DLD1 (cell line): ENCODE data around the gene BCAS1.

Experiments used
- in situ Hi-C: cut with HindIII; loops from 2 replicates; pipeline ENCODE4 v1.10.0; 2017; ENCODE audit warnings: low sequenced_read_pairs

Gene BCAS1

DNA sequence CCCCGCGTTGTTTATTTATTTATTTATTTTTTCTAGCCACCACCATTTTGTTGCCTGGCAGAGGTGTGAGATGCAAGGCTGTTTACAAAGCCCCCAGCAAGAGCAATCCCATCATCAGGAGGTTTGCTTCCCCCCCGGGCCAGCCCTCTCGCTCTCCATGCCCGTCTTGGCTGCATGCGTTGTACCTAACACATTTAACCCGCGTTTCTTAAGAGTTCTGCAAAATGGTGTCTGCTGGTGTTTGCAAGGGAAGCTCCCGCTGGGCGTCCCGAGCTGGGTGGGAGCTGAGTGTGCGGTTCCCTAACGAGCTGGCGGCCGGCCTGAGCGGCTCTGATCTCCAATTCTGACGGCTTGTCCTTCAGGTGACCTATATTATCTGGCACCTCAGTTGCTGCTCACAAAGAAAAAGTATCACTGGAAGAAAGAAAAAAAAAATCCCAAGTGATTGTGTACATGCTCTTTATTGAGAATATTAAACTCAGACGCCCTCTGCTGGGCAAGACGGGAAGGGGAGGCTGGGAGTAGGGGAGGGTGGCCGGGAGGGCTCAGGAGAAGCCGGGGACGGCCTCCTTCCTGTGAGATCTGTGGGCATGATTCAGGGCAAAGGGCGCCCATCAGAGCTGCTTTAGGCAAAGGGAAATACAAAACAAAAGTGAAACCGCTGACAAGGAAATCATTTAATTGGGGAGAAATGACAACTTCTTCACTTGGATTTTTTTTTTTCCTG, 154.8 kb downstream of the BCAS1 start:
- in situ Hi-C loops: loop anchor here (25.0 kb wide), 1 partner anchor 303 kb away; no protein-coding TSS in a partner anchor

DNA sequence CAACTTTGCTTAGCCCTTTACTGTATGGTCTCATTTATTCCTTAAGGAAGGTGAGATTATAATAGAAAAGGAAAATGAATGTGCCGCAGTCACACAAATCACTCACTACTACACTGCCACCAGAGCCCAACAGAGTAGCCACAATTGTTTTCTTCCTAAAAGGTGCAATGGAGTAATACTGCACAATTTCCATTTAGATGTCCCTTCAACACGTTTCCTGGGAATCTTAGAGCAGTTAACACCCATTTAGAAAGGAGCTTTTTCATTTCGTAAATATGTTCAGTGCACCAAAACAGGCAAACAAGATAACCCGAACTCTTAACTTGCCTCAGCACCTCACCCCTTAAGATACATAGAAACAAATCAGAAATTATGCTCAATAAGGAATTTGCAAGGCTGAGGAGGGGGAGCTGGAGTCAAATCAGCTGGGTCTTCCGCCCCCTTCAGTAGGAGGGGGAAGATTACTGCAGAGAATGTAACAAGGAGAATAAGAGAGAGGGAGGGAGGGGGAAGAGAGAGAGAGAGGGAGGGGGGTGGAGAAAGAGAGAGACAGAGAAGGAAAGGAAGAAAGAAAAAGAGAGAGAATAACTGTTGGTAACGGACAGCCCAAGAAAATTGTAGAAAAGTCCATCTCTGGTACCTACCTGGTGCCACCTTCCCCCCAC, 155.5 kb downstream of the BCAS1 start:
- in situ Hi-C loops: loop anchor here (25.0 kb wide), 1 partner anchor 303 kb away; no protein-coding TSS in a partner anchor

DNA sequence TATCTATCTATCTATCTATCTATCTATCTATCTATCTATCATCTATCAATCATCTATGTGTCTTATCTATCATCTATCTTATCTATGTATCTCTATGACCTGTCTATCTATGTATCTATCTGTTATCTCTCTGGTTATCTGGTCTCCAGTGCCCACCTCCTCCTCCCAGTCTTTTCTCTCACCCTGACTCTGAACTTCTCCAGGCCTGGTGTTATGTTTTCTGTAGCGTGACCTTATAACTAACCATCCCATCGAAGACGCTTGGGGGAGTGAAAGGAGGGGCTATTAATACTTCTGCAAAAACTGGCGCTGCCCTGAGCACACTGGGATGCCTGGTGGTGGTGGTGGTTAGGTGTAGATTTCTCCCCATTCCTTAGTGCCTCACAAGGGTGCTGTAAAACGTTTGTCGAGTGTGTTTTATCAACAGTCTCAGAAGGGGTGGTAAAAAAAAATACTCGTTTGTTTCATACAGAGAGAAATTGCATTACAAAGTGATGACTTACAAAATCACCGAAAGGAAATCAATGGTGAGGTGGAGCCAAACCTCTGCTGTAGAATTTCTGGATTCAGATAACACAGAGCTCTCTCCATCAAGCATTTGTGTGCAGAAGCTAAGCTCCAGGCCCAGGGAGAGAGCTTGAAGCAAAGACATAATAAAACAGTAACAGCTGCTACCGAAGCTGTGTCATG, 156.2 kb downstream of the BCAS1 start:
- in situ Hi-C loops: loop anchor here (25.0 kb wide), 1 partner anchor 302 kb away; no protein-coding TSS in a partner anchor

DNA sequence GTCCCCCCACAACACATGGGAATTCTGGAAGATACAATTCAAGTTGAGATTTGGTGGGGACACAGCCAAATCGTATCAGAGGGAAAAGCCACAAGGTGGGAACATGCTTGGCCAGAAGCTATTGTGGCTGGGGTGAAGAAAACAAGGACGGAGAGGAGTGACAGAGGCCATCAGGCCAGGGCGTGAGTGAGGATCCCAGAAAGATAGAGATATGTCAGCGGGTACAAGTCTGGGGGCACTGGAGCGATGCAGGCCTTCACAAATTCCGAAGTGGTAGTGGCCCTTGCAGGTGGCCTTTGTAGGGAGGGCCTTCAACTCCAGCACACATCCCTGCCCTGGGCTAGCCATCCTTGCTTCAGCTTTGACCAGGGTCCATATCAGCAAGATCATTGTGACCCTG, 159.1 kb downstream of the BCAS1 start:
- in situ Hi-C loops: loop anchor here (25.0 kb wide), 1 partner anchor 299 kb away; no protein-coding TSS in a partner anchor

DNA sequence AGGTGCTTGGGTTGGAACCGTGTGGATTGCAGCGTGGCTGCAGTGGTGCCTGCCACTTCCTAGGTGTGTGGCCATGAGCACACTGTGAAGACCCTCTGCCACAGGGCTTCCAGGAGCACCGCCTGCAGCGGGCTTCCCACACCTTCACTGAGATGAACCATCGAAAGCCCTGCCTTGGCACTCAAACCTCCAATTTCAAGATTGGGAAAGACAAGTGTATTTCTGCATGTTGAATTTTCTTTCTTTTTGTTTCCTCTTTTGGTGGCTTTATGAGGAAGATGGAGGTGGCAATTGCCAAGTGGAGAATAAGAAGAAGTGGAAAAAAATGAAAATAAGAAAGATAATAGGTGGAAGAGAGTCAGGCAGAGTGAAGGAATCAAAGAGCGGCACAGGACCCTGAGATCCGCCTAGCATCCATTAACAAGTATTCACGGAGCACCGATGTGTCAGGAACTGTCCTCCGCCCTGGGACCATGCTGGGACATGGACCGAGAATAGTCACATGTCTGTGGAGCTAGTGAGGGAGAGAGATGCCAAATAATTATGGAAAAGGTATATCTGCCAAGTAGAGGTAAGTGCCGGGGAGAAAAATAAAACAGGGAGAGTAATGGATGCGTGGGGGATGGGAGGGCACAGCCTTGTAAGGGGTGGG, 159.9 kb downstream of the BCAS1 start:
- in situ Hi-C loops: loop anchor here (25.0 kb wide), 1 partner anchor 298 kb away; no protein-coding TSS in a partner anchor

DNA sequence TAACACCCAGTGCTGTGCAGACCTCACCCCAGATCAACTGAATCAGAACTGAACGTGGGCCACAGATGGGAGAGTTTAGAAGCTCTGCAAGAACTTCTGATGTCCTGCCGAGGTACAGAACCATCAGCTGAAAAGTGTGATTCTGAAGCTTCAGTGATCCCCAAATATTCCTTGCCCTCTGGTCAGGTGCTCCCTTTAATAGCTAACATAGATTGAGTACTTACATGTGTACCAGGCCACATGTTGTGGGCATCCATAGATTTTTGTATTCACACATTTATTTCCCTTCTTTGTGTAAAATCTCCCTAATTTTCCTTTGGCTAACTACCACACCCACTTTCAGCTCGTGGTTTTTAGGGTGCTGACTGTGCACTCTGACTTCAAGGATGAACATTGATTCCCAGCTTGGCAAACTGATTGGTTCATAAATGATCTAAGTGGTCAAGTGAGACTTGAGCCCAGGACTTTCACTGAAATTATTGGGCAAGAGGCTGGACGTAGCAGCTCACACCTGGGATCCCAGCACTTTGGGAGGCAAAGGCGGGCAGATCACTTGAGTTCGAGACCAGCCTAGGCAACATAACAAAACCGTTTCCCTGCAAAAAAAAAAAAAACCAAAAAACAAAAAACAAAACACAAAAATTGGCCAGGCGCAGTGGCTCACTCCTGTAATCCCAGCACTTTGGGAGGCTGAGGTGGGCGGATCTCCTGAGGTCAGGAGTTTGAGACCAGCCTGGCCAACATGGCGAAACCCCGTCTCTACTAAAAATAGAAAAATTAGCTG, 162.2 kb downstream of the BCAS1 start:
- in situ Hi-C loops: loop anchor here (25.0 kb wide), 1 partner anchor 296 kb away; no protein-coding TSS in a partner anchor

DNA sequence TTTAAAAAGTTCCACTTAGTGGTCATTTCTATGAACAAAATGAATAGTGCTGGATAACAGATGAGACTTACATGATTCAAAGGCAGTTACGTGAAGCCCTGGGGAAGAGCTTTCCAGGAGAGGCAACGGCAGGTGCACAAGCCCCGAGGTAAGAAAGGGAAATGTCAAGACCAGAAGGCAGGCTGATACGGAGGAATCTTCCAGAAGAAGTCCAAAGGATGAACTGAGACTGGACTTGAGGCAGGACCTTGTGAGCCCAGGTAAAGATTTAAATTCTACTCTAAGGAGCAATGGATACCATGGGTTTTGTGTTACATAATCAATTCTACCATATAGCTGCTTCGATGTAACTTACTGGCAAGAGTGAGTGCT, 164.6 kb downstream of the BCAS1 start:
- in situ Hi-C loops: loop anchor here (25.0 kb wide), 1 partner anchor 294 kb away; no protein-coding TSS in a partner anchor

DNA sequence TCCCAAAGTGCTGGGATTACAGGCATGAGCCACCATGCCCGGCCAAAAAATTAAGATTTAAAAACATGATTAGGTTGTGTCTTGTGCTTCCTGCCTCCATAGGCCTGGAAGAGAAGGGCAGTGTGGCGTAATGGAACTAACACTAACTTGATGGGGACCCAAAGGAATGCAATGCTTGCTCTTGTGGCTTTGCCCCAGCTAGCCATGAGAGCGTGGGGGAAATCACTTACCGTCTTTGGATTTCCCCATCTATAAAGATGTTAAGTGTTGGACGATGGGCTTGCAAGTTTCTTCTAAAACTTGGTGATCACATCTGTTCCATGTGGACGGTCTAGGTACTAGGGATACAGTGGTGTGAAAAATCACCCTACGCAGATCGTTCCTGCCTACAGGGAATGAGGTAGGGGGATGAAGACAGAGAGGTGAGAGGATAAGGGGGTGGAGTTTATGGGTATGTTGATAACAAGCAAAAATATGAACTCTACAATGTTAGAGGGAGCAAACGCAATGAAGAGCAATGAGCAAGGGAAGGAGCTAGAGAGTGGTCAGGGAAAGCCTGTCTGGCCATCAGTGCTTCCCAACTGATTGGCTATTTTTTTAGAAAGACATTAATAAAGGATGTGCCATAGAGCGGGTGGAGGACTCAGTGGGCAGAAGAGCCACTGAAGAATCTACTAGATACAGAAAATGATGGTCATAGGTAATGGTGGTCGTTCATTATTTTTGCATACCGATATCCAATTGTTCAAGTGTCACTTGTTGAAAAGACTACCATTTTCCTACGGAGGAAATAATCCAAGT, 165.2 kb downstream of the BCAS1 start:
- in situ Hi-C loops: loop anchor here (25.0 kb wide), 1 partner anchor 293 kb away; no protein-coding TSS in a partner anchor

DNA sequence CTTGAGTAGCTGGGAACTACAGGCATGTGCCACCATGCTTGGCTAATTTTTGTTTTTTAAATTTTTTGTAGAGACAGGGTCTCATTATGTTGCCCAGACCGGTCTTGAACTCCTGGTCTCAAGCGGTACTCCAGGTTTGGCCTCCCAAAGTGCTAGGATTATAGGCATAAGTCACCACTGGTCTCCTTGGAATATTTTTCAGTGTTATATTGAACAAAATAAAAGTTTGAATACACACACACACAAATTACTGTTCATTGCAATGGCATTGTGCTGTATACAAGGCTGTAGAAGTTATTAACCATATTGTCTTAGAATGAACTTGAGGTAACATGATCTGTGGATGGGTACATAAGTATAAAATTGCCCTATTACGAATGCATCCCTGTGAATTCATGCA, 166.1 kb downstream of the BCAS1 start:
- in situ Hi-C loops: loop anchor here (25.0 kb wide), 1 partner anchor 292 kb away; no protein-coding TSS in a partner anchor

DNA sequence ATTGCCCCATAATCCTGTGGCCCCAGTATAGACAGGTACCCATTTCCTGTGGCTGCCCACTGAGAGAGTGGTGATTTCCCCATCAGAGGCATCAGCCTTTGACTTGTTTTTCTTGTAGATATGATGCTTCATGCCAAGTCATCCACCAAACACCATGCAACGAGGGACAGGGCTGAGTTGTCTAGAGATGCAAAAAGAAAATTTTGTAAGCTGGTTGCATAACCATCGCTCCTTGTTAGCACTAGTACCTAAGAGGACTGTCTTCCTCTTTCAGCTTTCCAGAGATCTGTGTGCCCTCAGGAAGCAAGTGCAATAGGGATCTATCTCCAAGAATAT, 166.8 kb downstream of the BCAS1 start:
- in situ Hi-C loops: loop anchor here (25.0 kb wide), 1 partner anchor 291 kb away; no protein-coding TSS in a partner anchor

DNA sequence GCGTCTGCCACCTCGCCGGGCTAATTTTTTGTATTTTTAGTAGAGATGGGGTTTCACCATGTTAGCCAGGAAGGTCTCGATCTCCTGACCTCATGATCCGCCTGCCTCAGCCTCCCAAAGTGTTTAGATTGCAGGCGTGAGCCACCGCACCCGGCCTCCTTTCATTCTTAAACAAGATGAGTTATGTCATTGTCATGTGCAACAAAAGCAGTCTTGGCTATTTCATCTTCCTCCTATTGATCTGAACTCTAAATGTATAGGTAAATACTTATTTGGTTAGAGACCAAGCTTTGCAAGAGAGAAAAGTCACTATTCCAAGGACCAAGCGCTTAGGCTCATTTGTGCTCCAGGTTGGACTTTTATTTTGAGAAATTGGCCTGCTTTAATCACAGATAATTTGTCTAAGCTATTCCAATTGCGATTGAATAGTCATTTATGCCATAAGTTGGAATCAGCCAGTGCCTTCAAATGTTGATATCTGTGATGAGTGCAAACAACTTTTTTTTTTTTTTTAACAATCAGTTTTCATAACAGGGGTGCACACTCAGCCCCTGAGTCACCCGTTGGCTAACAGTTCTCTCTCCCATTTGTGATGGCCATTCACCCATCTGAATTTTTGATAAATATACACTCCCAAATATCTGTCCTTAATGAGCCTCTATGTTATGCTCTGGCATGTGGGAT, 167.3 kb downstream of the BCAS1 start:
- in situ Hi-C loops: loop anchor here (25.0 kb wide), 1 partner anchor 291 kb away; no protein-coding TSS in a partner anchor

DNA sequence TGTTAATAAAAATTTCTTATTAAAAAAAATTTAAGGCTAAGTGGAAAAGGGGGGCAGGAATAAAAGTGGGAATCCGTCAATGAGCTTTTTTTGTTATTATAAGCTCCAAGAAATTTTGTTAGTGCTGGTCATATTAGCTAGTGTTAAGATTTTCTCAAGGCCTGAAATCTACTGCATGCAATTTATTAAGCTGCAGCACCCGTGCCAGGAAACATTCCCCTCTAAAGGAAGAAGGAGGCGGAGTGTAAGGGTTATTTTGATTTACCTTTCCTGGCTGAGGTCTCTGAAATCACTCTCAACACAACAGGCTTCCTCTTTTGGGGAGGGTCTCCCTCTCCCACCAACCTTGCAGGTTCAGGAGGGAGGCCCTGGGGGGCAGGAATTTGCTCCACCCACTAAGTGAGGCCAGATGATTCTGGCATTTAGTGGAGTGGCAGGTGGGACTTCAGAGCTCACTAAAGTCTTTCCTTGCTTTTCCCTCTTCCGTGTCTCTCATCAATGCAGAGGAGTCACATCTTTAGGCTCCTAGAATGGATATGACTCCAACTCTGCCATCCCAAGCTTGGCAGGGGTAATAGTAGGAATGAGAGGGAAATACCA, 168.8 kb downstream of the BCAS1 start:
- in situ Hi-C loops: loop anchor here (25.0 kb wide), 1 partner anchor 289 kb away; no protein-coding TSS in a partner anchor

DNA sequence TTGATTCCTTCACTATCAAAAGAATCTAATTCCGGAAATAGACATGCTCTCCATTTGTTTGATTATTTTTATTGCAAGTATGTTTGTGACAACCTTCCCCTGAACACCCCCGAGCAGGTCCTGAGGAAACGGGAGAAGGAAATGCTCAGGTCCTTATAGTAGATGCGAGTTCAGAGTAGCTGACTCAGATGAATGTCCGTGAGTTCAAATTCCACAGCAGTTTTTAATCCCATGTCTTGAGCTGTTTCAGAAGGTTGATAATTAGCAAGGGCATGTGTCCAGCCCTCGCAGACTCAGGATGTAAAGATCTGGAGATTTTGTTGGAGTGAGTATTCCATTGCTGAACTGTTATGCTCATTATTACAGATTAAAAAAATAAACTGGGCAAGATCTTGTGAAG, 169.3 kb downstream of the BCAS1 start:
- in situ Hi-C loops: loop anchor here (25.0 kb wide), 1 partner anchor 289 kb away; no protein-coding TSS in a partner anchor

DNA sequence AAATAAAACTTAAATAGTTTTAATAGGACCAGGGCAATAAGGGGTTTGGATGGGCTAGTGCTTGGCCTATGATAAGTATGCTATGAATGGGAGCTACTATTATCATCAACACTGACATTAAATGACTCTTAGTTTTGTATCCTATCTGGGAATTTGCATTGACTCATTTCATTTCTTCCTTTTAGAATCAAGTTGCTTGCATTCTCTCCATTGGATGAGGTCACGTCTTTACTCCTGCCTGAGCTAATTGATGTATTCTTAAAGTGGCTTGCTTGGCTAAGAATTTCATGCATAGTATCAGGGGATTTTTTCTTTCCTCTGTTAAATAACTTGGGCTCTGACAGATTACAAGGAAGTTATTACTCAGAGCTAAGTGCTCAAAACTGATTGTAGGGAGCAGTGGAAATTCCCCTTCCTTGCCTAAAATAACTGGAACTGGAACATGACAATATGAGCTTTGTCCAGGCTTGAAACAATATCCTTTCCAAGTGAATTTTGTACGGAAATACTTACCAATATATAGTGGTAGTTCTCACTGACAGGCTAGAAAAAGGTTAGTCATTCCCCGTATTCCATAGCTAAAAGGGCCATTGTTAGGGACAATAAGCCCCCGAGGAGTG, 169.9 kb downstream of the BCAS1 start:
- in situ Hi-C loops: loop anchor here (25.0 kb wide), 1 partner anchor 288 kb away; no protein-coding TSS in a partner anchor

DNA sequence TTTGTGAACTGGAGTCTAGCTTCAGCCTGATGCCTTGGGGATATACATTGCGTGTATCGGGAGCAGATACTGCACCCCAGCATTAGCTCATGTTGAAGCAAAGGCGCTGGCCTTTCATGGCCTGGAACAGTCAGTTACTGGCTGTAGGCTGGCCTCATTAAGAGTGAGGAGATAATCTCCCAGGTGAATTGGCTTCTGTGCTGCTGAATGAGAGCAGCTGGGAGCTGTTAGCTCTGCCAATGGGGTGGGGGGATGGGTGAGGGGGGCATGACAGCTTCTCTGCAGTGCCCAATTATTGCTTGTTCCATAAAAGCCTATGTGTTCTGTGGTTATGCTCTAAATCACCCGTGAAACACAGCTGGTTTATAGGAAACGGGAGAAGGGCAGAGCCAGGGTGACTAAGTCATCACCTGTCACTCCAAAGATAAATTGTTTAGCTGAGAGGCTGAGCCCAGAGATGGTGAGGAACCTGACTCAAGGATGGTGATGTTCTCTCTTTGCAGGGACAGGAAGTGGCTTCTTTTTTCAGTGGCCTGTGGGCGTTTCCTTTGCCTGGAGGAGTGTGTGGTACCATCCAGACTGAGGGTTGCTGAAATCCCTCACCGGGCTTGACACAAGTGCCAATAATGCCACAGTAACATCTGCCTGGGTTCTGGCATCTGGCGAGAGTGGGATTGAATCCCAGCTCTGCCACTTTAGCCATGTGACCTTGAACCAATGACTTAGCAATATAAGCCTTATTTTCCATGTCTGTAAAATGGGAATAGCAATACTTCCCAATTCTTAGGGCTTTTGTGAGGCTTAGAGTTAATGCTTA, 170.8 kb downstream of the BCAS1 start:
- in situ Hi-C loops: loop anchor here (25.0 kb wide), 1 partner anchor 287 kb away; no protein-coding TSS in a partner anchor

DNA sequence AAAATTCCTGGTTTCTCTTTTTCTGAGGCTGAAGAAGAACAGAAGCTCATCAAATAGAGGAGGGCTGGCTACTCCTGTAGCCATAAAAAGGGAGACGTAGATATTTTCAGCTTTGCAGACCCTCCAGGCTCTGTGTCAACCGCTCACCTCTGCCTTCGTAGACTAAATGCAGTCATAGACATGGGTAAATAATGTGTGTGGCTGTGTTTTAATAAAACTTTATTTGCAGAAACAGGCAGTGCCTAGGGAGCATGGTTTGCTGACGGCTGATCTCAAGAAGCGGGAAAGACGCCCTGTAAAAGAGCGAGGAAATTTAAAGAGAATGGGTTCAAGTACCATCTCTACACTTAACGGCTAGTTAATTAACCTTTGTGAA, 171.8 kb downstream of the BCAS1 start:
- in situ Hi-C loops: no loop called here
